Loucy (cell line): Measurements from ENCODE around the gene NRIP1.

Experiments used
- CTCF ChIP-seq: fragments of 200-600 bp; sonication (generic); conservative IDR thresholded peaks from 2 replicates; pipeline ENCODE4 v1.5.1; 2014; ENCODE audit warnings: mild to moderate bottlenecking, antibody characterized with exemption, low read length
- EZH2phosphoT487 ChIP-seq: fragments of 200-600 bp; IDR thresholded peaks from 2 replicates; pipeline ENCODE4 v1.6.1; 2018; ENCODE audit warnings: antibody characterized with exemption, mild to moderate bottlenecking, moderate library complexity, borderline replicate concordance

GRCh38 chr21:15058854-15059263 lies 5.9 kb downstream of the NRIP1 start:
- TF ChIP-seq CTCF = no peak
- TF ChIP-seq EZH2phosphoT487 = no peak
